KOPT-K1 (cell line): ENCODE measurements around the gene ADGRA1.
"Not testable (repeated sequence)": the region's sequence is repeated elsewhere in the genome, so short reads cannot be mapped to it uniquely, and the experiment has no call there.

Experiments
- H3K27ac ChIP-seq: fragments of 200-600 bp; sonication (generic); 2 replicates; pipeline ENCODE4 v1.5.1; 2016; ENCODE audit warnings: antibody characterized with exemption, mild to moderate bottlenecking, low read depth, low read length; ENCODE audit not compliant: poor library complexity, severe bottlenecking
- H3K36me3 ChIP-seq: fragments of 200-600 bp; sonication (generic); 2 replicates; pipeline ENCODE4 v1.5.1; 2017; ENCODE audit warnings: antibody characterized with exemption, mild to moderate bottlenecking, low read length, moderate library complexity; ENCODE audit not compliant: insufficient read depth
- H3K9me3 ChIP-seq: fragments of 200-600 bp; sonication (generic); 2 replicates; pipeline ENCODE4 v1.5.1; 2017; ENCODE audit warnings: antibody characterized with exemption, low read length, mild to moderate bottlenecking; ENCODE audit not compliant: insufficient read depth, poor library complexity, severe bottlenecking

Gene ADGRA1

DNA sequence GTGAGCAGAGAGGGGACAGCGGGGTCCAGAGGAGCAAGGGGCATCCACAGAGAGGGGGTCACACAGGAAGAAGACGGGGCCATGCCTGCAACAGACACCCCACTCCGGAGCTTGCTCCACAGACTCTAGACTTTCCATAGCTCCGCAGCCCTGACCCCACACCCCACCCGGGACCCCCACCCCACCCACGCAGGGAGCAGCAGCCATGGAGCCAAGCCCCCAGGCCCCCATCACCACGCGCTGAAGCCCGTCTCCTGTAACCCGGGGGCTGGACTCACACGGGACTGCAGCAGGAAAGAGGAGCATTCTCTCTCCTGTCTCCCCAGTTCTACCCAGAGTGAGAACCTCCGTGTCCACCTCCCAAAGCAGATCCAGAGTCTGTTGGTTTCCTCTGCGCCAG lies 38.8 kb upstream of the ADGRA1 start:
- H3K9me3 ChIP-seq = no peaks in the 10 kb centered on the region
- no peaks in the 10 kb centered on the region for H3K36me3 ChIP-seq
- H3K27ac ChIP-seq = no peak overlapping the region

DNA sequence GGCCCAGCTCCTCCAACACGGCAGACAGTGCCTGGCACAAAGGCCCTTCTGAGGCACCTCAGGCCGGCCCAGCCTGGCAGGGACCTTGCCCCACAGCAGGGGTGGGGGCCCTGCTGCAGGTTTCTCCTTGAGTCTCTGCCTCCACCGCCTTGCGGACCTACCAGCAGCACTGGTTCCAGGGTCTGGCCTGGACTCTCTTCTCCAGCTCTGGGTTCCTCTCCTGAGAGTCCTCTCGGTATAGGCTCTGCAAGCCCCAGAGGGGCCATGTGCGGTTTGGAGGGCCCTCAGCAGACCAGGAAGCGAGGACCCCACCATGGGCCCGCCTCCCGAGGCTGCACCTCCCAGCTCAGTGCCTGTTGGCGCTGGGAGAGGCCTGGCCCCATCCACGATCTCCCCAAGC lies 38.1 kb upstream of the ADGRA1 start:
- no peaks in the 10 kb centered on the region for H3K9me3 ChIP-seq
- no peaks in the 10 kb centered on the region for H3K36me3 ChIP-seq
- no peak overlapping the region for H3K27ac ChIP-seq

DNA sequence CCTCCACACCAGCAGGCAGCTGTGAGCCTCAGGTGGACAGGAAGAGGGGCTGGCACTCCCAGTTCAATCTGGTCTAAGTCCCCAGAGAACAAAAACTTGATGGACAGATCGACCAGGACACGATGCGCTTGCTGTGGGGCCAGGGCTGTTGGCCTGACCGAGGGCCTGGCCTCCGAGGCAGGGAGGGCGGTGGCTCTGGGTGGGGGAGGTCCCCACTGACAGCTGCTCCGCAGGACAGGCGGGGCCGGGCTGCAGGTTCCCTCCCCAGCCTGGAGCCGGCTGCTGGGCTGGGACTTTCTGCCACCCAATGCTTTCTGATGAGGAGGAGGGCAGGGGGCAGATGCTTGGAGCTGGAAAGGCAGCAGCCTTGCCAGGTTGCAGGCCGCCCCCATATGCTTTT lies 37.4 kb upstream of the ADGRA1 start:
- Histone ChIP-seq H3K27ac (no peak overlapping the region), H3K36me3 (no peaks in the 10 kb centered on the region), H3K9me3 (no peaks in the 10 kb centered on the region)

DNA sequence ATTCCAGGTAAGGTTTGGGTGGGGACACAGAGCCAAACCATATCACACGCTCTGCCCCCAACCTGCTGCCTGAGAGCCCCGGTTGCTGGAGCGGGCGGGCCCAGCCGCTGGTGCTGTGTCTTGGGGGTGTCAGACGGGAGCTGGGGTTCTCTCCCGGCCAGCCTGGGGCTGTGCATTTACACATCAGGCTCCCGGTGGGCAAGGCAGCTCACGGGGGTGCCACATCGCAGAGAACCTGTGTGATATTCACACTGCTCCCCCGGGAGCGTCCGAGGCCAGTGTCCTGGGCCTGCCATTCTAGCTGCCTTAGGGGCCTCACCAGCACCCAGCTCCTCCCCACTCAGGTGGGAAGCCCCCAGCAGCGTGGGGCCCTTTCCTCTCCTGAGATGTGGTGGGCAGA lies 35.6 kb upstream of the ADGRA1 start:
- no peak overlapping the region for H3K27ac ChIP-seq
- no peaks in the 10 kb centered on the region for H3K36me3 ChIP-seq
- no peaks in the 10 kb centered on the region for H3K9me3 ChIP-seq

DNA sequence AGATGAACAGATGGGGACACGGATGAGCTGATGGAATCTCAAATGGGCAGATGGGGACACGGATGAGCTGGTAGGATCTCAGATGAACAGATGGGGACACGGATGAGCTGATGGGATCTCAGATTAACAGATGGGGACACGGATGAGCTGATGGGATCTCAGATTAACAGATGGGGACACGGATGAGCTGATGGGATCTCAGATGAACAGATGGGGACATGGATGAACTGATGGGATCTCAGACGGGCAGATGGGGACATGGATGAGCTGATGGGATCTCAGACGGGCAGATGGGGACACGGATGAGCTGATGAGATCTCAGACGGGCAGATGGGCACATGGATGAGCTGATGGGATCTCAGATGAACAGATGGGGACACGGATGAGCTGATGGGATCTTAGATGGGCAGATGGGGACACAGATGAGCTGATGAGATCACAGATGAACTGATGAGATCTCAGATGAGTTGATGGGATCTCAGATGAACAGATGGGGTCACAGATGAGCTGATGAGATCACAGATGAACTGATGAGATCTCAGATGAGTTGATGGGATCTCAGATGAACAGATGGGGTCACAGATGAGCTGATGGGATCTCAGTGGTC lies 34.1 kb upstream of the ADGRA1 start:
- not testable (repeated sequence) for H3K9me3 ChIP-seq

DNA sequence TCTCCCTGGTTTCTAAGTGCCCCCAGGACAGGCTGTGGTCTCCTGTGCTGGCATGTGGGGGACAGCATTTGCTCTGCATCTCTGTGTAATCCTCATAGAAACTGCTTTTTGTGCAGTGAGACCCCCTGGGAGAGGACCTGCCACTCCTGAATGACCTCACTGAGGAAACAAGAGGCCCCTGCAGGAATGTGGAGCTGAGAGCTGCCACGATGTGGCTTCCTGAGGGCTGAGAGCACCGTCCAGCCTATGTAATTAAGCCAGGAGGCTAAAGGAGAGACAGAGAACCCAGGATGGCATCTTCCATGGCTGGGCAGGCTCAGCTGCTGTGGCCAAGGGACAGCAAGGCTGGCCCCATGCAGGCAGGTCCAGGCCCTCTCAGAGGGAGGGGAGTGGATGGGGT lies 32.3 kb upstream of the ADGRA1 start:
- H3K27ac ChIP-seq = no peak overlapping the region
- H3K9me3 ChIP-seq = no peaks in the 10 kb centered on the region
- H3K36me3 ChIP-seq = no peaks in the 10 kb centered on the region

More for the DNA sequence above, 34.1 kb upstream of the ADGRA1 start:
- H3K27ac ChIP-seq, H3K36me3 ChIP-seq: not testable (repeated sequence)

DNA sequence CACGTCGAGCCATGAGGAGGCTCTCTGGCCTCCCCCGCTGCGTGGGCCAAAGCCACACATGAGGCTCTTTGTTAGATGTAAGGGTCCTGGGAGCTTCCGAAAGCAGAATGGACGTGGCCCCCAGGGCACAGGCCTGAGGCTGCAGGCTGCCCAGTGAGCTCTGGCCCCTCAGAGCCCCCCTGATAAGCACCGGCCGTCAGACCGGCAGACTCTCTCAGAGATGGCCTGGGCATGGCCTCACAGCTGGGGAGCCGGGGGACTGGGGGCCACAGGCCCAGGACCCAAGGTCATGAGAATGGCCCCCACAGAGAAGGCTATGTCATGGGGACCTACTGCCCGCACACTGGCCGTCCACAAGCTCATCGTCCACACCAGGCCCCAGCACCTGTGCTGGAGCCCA lies 31.7 kb upstream of the ADGRA1 start:
- Histone ChIP-seq H3K36me3 (no peaks in the 10 kb centered on the region), H3K27ac (no peak overlapping the region), H3K9me3 (no peaks in the 10 kb centered on the region)

DNA sequence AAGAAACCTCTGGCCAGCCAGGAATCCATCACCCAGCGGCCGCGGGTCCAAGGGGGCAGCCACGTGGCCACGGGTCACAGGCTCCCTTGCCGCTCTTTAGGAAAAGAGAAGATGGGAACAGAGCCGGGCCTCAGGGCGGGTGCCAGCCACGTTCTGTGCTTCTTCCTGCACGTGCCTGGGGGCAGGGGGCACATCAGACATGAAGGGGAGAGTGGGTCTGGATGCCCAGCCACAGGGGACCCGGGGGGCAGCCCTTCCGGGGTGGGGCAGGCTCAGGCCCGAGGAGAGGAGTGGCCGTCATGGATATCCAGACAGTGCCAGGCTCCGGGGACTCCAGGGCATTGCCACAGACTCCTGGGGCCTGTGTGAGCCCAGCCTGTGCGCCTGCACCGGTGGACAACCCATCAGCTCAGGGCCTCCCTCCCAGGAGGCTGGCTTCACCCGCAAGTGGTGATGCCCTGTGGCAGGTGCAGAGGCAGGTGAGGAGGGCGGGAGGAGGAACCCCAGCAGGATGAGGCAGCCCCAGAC lies 31.0 kb upstream of the ADGRA1 start:
- no peak overlapping the region for H3K27ac ChIP-seq
- no peaks in the 10 kb centered on the region for H3K36me3 ChIP-seq
- H3K9me3 ChIP-seq = no peaks in the 10 kb centered on the region

DNA sequence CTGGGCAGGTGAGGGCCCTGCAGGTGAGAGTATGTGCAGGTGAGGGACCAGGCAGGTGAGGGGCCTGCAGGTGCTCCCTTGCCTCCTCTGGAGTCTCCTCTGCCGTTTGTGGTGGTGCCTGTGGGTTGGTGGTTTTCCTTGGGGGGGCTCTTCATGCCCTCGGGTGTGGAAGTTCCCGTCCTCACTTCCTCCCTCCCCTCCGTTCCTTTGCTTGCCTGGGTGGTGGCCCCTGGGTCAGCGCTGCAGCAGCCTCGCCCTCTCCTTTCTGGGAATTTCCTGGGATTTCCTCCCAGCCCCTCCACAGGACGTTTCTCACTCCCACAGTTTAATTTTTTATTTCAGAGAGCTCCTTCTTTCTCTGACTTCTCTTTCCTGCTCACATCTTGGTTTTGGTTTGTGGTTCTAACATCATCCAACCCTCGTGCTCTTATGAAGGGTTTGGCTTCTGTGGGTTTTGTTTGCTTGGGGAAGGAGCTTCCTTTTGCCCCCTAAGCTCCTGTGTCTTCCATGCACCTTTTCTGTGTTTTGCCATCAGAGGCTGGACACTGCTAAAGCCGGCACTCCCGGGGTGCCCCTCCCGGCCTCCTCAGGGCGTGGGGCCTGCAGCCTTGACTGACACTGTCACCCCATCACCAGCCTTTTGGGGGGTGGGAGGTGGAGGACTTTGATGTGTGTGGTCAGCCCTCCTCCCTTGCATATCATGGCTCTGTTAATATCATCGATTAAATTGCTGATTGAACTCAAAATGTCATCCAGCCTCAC lies 29.2 kb upstream of the ADGRA1 start:
- Histone ChIP-seq H3K27ac (no peak overlapping the region), H3K36me3 (no peaks in the 10 kb centered on the region), H3K9me3 (no peaks in the 10 kb centered on the region)

DNA sequence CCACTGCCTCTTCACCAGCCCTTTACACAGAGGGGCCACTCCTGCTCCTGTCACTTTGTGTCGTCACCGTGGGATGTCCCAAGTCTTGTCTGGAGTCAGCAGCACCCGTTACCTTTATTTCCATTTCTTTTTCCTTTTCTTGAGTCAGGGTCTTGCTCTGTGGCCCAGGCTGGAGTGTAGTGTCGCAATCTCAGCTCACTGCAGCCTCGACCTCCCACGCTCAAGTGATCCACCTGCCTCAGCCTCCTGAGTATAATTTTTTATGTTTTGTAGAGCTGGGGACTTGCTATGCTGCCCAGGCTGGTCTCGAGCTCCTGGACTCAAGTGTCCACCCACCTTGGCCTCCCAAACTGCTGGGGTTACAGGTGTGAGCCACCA lies 28.6 kb upstream of the ADGRA1 start:
- Histone ChIP-seq H3K27ac (no peak overlapping the region), H3K36me3 (no peaks in the 10 kb centered on the region), H3K9me3 (no peaks in the 10 kb centered on the region)

DNA sequence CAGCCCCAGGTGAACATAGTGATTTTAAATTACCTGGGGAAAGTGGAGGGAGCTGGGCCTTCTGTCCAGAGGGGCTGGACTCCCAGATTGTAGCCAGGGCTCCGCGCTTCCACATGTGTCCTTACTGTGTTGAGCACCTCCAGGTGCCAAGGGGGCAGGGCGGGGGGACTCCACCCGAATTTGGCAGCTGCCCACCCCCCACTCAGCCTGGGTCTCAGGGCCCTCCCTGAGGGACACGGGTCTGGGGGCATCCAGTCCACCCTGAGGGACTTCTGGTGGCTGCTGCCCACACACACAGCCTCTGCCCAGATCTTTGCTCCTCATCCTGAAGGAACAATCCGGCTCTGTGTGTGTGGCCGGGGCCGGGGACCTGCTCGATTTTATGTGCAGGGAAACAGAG lies 28.2 kb upstream of the ADGRA1 start:
- Histone ChIP-seq H3K36me3 (no peaks in the 10 kb centered on the region), H3K27ac (no peak overlapping the region), H3K9me3 (no peaks in the 10 kb centered on the region)

DNA sequence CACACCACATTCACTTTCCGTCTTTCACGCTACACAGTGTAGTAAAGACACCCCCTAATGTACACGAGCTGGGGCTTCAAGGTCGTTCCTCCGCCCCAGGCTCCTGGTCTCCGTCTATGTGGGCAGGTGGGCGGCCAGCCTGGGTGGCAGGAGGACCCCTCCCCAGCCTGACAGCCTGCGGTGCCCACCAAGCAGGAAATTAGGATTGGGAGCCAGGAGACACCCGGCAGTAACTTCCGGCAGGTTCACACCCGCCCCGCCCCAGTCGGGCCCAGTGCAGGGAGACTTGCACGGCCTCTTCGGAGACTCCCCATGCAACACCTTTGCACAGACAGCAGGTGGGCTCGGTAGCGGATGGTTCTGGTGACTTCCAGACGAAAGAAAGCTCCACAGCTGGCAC lies 27.7 kb upstream of the ADGRA1 start:
- Histone ChIP-seq H3K36me3 (no peaks in the 10 kb centered on the region), H3K9me3 (no peaks in the 10 kb centered on the region), H3K27ac (no peak overlapping the region)

DNA sequence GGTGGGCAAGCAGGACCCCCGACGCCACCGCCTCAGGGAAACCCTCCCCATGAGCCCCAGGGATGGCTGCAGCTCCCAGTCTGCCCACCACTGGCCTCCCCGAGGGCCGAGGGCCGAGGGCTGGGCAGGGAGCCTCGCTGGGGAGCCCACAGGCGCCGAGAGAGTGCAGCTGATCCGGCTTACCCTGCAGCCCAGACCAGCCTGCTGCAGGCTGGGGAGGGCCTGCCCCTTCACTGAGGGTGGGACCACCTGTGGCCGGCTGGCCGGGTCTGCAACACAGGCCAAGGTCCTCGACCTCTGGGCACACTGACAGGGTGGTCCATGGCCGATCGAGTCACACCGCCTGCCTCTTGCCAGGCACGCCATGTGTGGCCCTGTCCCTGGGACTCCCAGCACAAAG lies 27.3 kb upstream of the ADGRA1 start:
- no peaks in the 10 kb centered on the region for H3K36me3 ChIP-seq
- no peaks in the 10 kb centered on the region for H3K9me3 ChIP-seq
- no peak overlapping the region for H3K27ac ChIP-seq

DNA sequence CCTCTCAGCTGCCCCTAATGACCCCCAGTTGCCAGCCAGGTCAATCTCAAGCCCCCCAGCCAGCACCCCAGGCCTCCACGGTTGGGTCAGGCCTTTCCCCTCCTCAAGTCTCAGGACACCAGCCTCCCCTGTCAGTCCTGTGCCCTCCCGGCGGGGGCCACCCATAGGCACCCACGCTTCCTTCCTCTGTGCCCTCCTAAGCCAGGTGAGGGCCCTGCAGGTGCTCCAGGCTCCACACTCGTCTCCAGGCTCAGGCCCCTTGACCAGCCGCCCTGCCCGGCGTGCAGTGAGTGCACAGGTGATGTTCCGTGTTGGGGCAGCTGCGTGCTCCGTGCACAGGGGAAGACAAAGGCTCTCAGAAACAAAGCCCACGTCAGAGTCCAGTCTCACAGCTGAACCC lies 26.8 kb upstream of the ADGRA1 start:
- Histone ChIP-seq H3K9me3 (no peaks in the 10 kb centered on the region), H3K27ac (no peak overlapping the region), H3K36me3 (no peaks in the 10 kb centered on the region)

DNA sequence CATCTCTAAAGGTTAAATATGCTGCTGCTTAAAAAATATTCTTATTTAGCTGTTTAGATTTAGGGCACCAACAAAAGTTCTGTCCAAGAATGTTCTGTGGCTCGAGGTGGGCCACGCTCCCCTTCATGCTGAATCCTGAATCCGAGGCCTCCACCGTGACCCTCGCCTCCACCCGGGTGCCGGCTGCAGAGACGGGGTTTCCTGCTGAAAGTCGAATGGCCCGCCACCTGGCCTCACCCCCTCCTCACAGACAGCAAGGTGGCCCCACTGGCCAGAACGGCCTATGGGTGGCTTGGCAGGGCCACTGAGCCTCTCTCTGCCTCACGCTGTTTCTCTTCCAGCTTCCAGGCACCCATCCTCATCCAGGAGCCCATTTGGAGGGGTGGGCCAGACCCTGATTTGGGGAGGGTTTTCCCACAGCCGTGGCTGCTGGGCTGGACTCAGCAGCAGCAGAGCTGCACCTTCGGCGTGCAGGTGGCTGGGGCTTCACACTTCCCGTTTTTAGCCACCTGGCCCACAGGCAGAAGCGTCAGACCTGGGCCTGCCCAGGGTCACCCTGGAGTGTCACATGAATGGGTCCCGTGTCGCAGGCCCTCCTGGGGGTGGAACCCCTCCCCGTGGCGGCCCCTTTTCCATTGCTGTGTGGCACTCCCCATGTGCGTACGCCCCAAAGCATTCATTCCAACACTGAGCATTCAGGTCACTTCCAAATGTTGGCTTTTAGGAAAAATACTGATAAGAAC lies 26.3 kb upstream of the ADGRA1 start:
- H3K9me3 ChIP-seq = no peaks in the 10 kb centered on the region

More for the DNA sequence above, 26.3 kb upstream of the ADGRA1 start:
- Histone ChIP-seq H3K36me3 (no peaks in the 10 kb centered on the region), H3K27ac (no peak overlapping the region)
